Stimulated activated CD8-positive, alpha-beta memory T cell treated with anti-CD3 and anti-CD28 coated beads, Interleukin-12 subunit alpha, Interleukin-12 subunit beta, amount 100 ng/mL, for 4 hours (primary cell): ENCODE results near the gene ANO4.
"Not testable (repeated sequence)": the region's sequence is repeated elsewhere in the genome, so short reads cannot be mapped to it uniquely, and the experiment has no call there.

Source experiments
- DNase-seq: peaks from one replicate; pipeline ENCODE4 v3.0.0-alpha.2; 2020; ENCODE audit warnings: low read depth

ANO4 gene

DNA sequence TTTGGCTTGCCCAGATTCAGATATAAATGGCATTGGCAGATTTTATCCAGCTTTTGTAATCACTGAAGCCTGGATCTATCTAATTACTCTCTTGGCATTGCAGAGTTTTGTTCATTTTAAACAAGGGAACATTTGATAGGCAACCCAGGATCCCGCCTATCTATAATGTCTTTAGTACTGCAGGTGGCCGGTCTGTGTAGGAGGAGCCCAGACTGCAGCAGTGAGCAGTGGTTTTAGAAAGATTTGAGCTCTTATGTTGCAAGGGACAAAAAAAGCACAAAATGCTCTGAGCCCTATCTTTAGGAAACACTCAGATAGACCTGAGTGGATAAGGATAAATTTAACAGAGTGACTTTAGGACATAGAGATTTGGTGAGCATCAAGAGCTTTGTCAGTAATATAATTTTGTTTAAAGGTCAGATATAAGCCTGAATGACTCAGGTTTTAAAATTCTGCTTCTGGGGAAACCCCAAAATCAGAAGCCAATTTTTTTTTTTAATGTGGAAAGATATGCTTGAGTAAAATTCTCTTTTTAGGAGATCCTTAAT lies 250.0 kb downstream of the ANO4 start:
- DNase-seq, result no peak

GRCh38 chr12:101045486-101046464 lies 251.2 kb downstream of the ANO4 start:
- DNase-seq, result no peak

- DNase-seq, result no peak
Measured at GRCh38 chr12:101047652-101048051, 253.1 kb downstream of the ANO4 start.

DNA sequence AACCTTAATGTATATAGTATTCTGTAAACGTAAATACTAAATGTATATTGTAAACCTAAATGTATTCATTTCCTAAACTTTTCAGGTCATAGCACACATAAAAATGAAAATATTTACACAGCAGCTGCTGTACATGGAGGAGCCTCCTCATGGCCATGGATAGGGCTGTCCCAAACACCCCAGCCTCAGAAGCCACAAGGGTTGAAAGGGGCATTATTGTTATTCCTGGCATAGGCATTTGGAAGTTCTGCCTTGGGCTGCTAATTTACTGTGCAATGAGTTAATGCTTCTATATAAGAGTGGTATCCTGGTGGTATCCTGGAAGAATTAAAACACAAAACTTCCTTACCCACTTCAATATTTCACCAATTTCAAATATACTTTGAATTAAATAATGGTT lies 256.1 kb downstream of the ANO4 start:
- no peak for DNase-seq

DNA sequence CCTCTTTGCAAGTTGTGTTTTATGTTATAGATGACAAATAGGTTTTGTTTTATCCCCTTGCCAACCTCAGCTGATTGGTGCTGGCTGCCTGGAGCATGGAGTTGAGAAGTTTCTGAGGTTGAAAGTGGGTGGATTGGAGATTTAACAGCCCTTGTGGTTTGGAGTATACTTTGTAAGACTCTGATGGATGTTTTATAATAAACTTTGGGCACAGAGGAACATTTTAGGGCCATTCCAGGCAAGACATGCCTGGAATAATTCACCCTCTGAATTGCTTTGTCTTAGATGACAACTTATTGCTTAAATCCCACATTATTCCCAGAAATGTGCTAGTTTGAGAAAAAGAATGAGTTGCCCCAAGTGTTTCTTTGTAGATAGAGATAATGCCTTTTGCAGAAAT lies 256.6 kb downstream of the ANO4 start:
- DNase-seq, result no peak

DNA sequence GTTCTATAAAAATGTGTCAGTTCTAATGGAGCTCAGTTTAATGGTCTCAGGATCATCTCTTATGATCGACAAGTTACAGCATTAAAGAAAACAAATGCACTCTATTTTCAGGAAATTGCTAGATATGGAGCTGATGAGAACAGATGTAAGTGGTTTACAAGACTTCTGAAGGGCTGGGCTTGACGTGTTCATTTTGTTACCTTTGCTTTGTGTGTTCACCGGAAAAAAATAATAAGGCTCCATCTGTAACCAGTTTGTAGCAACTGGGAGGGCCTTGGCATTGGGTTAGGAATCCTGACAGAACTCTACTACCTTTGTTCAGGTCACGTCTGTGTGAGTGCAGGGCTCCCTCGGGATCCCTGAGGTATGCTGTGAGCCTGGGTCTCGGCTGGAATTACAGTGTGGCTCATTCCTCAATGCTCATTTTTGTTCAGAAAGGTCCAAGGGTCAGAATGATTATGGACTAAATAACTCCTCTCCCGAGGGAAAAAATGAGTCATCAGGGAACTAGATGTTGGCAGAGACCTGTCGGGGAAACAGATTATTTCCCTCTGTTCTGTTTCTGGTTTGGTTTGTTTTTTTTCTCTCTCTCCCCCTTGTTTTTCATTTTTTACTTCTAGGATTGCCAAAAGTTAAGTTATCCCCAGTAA lies 257.4 kb downstream of the ANO4 start:
- DNase-seq, result no peak

GRCh38 chr12:101053203-101053602 lies 258.6 kb downstream of the ANO4 start:
- DNase-seq, result no peak

DNA sequence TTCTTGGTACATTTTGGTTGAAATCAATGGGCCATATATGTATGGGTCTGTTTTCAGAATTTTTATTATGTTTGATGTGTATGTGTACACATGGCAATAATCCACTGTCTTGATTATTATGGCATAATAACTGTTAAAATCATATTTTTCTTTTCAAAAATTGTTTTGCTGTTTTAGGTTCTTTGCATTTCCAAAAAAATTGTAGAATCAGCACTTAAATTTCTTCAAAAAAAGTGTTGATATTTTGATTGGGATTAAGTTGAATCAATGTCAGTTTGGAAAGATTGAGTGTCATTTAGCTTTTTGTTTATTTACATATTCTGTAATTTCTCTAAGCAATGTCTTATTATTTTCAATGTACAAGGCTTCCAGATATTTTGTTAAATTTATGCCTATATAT lies 261.4 kb downstream of the ANO4 start:
- no peak for DNase-seq

- not testable (repeated sequence) for DNase-seq
Measured at GRCh38 chr12:101062508-101062907, 267.9 kb downstream of the ANO4 start.

DNA sequence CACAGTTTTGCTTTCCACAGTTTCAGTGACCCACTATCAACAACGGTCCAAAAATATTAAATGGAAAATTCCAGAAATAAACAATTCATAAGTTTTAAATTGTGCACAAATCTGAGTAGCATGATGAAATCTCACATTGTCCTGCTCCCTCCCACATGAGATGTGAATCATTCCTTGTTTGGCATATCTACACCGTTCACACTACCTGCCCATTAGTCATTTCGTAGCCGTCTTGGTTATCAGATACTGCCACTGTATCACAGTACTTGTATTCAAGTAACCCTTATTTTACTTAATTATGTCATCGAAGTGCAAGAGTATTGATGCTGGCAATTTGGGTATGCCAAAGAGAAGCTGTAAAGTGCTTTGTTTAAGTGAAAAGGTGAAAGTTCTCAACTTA lies 270.1 kb downstream of the ANO4 start:
- no peak for DNase-seq

- DNase-seq, result no peak
Measured at GRCh38 chr12:101066489-101066888, 271.9 kb downstream of the ANO4 start.

GRCh38 chr12:101068402-101068801 lies 273.8 kb downstream of the ANO4 start:
- no peak for DNase-seq

- no peak for DNase-seq
Measured at GRCh38 chr12:101068836-101069235, 274.3 kb downstream of the ANO4 start.

DNA sequence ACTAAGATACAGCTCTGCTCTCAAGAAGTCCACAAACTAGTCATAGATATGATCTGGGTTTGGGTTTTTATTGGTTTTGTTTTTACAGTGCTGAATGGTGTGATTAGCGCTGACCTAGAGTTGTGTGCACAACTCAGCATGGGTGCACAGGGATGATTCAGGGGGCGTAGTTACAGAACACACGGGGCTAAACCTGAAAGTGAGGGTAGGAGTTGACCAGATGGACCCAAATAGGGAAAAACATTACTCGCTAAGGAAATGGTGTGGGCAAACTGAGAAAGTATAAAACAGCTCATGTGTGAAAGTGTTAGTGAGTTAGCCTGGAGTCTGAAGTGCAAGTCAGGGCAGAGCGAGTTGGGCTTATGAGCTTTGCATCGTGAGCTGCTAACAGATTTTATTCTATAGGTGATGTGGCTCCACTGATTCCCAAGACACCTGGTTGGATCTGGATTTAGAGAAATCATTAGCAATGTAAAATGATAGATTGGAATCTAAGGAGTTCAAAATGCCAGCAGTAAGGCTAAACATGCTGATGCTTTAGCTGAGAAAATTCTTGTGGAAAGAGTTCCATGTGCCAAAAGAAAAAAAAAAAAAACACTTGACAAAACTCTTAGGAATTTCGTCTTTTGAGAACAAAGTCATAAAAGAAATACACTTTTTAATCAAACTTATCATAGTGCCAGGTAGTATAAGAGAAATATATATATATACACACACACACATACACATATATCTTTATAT lies 280.5 kb downstream of the ANO4 start:
- no peak for DNase-seq

GRCh38 chr12:101076921-101077320 lies 282.3 kb downstream of the ANO4 start:
- no peak for DNase-seq

- DNase-seq, result no peak
Measured at GRCh38 chr12:101077791-101078528, 283.4 kb downstream of the ANO4 start.

- no peak for DNase-seq
Measured at GRCh38 chr12:101078536-101079285, 284.1 kb downstream of the ANO4 start.

DNA sequence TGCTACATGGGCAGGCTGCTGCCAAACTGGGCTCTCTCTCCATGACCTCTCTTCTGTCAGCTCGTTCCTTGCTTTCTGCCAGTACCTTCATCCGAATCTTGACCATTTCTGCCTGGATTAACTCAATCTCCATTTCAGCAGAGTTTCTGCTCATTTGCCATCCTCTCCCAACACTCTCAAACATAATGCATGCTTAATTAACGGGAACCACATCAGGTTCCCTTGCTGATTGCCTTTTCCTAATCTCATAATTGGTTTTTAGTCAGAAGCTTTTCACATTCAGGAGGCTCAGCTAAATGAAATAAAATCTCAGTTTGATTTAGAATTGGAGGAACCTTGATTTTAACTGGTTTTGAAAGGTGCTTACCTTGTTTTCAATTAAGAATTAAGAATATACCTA lies 288.1 kb downstream of the ANO4 start:
- DNase-seq, result no peak

GRCh38 chr12:101086490-101087135 lies 292.0 kb downstream of the ANO4 start:
- DNase-seq, result no peak

DNA sequence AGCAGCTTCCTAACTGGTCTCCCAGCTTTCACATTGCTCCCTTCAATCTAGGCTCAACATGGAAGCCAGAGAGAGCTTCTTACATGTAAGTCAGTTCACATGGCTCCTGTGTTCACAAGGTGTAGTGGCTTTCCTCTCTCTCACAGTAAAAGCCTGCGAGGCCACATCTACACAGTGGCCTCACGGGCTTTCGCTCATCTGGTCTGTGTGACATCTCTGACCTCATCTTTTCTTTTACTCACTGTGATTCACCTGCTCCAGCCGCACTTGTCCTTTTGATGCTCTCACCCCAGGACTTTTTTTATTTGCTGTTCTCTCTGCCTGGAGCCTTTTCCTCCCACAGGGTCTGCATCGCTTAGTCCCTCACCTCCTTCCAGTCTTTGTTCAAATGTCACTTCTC lies 293.3 kb downstream of the ANO4 start:
- no peak for DNase-seq
